GM04504 (cell line): ENCODE measurements around the gene PLEKHN1.

Experiments used
- DNase-seq: peaks from one replicate; pipeline ENCODE4 v3.0.0-alpha.2; 2012; ENCODE audit warnings: low read depth

The PLEKHN1 gene

DNA sequence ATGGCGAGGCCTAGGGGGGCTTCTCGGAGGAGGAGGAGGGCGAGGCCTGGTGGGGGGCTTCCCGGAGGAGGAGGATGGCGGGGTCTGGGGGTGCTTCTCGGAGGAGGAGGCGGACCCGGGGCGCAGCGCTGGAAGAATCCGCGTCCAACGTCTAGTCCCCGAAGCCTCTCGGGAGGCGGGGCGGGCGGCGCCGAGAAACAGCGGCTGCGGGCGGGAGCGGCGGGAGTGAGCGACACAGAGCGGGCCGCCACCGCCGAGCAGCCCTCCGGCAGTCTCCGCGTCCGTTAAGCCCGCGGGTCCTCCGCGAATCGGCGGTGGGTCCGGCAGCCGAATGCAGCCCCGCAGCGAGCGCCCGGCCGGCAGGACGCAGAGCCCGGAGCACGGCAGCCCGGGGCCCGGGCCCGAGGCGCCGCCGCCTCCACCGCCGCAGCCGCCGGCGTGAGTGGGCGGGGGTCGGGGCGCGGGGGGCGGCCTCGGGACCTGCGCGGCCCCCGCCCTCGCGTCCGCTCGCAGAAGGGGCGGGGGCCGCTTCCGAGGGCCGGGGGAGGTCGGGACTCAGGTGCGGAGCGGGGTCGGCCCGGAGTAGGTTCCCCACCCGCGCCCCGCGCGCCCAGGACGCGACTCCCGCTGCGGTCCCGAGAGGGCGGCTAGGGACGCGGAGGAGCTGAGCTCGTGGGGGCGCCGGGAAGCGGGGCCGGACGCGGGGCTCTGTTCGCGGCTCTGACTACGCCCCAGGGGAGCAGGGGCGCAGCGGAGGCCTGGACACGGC is 5.7 kb upstream of the PLEKHN1 start, which contains the start of gene KLHL17:
Gene KLHL17 (plus strand): TSS at position 222 of the 769 bp plus-strand sequence. CDS start 110 bp downstream, at position 332.
- DNase-seq, result no peak

DNA sequence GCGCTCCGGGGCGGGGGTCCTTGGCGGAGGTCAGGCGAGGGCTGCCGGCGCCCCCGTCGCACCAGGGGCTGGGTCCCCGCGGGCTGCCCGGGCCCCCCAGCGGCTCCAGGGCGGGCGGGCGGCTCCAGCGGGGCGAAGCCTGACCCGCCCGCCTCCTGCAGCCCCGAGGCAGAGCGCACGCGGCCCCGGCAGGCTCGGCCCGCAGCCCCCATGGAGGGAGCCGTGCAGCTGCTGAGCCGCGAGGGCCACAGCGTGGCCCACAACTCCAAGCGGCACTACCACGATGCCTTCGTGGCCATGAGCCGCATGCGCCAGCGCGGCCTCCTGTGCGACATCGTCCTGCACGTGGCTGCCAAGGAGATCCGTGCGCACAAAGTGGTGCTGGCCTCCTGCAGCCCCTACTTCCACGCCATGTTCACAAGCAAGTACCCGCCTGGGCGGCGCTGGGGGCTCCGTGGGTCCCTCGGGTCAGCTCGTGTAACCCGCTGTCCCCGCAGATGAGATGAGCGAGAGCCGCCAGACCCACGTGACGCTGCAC is 5.1 kb upstream of the PLEKHN1 start:
- DNase-seq, result no peak

DNA sequence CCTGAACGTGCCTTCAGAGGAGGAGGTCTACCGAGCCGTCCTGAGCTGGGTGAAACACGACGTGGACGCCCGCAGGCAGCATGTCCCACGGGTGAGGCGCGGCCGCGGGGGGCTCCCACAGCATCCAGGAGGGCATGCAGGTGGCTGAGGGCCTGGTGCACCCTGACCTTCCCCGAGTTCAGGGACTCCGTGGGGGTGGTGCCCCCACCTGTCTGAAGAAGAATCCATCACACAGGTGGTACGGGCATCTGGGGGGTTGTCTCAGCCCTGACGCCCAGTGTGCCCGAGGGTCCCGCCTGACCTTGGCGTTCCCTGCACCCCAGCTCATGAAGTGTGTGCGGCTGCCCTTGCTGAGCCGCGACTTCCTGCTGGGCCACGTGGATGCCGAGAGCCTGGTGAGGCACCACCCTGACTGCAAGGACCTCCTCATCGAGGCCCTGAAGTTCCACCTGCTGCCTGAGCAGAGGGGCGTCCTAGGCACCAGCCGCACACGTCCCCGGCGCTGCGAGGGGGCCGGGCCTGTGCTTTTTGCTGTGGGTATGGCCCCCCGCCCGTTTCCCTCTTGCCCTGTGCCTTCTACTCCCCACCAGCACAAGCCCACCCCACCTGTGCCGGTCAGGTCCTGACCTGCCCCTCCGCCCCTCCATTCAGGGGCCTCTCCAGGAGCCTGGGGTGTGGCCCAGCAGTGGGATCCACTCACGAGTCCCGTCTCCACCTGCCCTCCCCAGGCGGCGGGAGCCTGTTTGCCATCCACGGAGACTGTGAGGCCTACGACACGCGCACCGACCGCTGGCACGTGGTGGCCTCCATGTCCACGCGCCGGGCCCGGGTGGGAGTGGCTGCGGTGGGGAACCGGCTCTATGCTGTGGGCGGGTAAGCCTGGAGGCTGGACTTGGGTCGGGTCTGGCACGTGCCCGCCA is 3.6 kb upstream of the PLEKHN1 start:
- no peak for DNase-seq

DNA sequence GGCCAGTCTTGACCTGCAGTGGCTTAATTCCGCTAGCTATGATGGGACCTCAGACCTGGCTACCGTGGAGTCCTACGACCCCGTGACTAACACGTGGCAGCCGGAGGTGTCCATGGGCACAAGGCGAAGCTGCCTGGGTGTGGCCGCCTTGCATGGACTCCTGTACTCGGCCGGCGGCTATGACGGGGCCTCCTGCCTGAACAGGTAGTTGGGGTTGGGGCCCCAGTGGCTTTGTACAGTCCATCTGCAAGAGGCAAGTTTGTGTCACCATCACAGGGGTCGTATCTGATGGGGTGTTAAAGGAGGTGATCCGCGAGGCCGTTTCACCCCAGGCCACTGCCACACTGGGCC is 3.0 kb upstream of the PLEKHN1 start:
- DNase-seq, result no peak

DNA sequence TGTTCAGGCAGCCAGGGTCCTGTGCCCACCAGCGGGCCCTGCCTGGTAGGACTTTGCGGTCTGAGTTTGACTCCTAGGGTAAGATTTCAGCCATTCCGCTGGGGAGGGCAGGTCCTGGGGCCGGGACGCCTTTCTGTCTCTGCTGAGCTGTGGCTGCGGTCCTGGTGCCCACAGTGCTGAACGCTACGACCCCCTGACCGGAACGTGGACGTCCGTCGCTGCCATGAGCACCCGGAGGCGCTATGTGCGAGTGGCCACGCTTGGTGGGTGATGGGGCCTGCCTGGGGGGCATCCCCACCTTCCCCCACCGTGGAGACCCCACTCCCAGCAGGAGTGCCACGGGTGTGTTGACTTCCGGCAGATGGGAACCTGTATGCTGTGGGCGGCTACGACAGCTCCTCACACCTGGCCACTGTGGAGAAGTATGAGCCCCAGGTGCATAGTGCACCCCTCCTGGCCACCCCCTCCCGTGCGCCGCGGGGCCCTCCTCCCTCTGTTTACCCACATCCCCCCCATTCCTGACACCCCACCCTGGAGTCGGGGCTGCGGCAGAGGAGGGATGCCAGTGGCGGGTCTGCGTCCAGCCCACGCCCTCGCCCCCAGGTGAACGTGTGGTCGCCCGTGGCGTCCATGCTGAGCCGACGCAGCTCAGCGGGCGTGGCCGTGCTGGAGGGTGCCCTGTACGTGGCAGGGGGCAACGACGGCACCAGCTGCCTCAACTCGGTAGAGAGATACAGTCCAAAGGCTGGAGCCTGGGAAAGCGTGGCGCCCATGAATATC is 2.3 kb upstream of the PLEKHN1 start:
- no peak for DNase-seq

DNA sequence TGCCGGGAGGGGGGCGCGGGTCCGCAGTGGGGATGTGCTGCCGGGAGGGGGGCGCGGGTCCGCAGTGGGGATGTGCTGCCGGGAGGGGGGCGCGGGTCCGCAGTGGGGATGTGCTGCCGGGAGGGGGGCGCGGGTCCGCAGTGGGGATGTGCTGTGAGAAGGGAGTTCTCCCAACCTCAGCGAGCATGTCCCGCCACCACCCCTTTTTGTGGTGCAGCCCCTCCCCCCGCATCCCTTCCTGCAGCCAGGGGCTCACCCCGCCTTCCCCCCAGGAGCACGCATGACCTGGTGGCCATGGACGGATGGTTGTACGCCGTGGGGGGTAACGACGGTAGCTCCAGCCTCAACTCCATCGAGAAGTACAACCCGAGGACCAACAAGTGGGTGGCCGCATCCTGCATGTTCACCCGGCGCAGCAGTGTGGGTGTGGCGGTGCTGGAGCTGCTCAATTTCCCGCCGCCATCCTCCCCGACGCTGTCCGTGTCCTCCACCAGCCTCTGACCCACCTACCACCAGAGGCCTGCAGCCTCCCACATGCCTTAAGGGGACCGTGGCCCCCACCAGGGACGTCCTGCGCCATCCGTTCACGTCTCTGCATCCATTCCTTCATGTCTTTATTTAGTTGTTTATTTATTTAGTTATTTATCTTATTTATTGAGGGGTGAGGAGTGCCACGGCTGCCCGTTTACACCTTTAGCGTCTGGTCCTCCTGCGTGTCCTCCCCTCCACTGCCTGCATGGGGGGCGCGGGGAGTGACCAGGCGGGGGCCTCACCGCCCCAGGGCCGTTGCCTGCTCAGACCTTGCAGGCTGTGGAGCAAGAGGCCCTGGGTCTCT is 1.4 kb upstream of the PLEKHN1 start:
- DNase-seq, result no peak

DNA sequence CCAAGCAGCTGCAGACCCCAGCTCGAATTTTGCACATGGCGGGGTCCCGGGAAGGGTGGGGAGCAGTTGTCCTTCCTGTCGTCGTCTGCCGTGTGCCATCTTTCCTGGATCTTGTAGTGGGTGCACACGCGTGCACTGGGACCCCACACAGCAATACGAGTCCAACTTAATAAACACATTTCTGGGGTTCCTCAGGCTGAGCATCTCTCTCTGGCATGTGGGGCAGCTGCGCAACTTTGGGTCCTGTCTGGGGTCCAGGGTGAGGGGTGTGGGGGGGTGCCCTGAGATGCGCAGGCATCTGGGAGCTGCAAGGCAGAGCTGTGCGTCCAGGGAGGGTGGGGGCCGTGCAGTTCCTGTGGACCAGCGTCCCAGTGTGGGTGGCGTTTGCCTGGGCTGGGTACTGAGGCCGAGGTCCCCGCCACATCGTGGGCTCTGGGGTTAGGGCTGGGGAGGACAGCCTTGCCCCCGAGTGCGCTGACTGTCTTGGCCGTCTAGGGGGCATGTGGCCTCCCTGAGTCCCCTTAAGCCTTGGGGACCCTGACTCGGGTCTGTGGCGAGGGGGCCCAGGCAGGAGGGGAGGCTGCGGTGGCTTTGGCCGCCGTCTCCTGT is 652 bp upstream of the PLEKHN1 start:
- no peak for DNase-seq

DNA sequence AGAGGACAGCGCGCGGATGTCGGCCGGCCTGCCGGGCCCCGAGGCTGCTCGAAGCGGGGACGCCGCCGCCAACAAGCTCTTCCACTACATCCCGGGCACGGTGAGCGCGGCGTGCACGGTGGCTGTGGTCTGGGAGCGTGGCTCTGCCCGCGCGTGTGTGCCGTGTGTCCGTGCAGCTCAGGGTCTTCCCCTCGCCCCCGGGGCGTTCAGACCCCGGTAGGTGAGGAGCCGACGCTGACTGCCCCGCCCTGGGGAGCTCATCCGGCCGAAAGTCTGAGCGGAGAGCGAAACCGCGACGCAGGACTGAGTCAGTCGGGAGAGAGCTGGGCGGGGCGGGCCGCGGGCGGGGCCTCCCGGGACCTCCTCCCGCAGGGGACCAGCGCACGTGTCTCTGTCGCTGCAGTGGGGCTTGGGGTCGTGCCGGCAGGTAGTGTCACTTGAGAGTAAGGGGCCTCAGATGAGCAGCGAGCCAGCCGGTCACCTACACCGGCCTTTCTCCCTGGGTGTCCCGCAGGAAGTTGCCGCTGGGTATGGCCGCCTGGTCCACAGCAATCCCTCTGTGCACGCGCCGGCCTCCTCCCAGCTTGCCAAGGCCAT is 520 bp downstream of the PLEKHN1 start:
- DNase-seq, result peak; percentile 44

DNA sequence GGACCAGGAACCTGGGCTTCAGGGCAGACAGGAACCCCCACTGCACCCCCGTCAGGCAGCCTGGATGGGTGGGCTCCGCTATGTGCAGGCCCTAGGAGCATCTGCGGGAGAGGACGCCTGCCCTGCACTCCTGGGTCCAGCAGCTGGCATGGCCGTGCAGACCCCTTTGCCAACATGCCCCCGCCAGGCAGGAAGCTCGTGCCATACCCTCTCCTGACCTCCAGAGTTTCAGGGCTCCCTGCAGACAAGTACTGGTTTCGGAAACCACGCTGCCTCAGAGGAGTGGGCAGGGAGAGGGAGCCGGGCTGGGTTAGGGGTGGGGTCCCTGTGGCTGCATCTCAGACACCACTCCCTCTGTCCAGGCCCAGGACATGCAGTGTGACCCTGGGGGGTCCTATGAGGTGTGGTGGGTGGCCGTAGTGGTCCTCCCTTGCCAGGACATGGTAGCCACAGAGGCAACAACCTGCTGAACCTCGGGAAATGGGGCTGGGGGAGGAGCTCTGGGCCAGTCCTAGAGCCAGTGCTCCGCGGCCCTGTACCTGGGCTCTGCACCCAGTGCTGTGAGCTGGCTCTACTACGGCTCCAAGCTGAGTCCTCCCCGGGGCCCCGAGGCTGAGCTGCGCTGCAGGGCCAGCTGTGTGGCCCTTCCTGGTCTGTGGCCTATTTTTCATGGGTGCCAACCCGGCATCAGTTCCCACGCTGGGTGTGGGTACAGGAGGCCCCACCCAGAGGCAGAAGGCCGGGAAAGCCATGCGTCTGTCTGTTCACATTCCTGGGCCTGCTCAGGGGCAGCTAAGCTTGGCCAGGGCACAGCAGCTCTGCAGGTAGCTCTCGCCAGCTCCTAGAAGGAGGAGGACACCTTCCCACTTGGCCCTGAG is 1.4 kb downstream of the PLEKHN1 start:
- DNase-seq, result no peak

DNA sequence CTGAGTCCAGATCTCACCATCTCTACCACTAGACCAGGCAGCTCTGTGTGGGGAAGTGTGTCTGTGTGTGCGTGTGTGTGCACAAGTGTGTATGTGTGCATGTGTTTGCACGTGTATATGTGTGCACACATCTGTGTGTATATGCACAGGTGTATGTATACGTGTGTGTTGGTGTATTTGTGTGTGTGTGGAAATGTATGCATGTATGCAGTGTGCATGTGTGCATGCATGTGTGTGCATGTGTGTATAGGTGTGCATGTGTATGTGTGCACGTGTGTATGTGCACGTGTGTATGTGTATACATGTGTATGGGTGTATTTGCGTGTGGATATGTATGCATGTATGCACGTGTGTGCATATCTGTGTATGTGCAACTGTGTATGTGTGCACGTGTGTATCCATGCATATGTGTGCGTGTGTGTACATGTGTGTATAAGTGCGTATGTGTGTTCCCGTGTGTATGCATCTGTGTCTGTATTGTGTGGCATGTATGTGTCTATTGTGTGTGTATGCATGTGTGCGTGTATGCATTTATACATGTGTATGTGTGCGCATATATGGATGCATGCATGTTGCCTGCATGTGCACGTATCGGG is 3.1 kb downstream of the PLEKHN1 start:
- DNase-seq, result no peak

DNA sequence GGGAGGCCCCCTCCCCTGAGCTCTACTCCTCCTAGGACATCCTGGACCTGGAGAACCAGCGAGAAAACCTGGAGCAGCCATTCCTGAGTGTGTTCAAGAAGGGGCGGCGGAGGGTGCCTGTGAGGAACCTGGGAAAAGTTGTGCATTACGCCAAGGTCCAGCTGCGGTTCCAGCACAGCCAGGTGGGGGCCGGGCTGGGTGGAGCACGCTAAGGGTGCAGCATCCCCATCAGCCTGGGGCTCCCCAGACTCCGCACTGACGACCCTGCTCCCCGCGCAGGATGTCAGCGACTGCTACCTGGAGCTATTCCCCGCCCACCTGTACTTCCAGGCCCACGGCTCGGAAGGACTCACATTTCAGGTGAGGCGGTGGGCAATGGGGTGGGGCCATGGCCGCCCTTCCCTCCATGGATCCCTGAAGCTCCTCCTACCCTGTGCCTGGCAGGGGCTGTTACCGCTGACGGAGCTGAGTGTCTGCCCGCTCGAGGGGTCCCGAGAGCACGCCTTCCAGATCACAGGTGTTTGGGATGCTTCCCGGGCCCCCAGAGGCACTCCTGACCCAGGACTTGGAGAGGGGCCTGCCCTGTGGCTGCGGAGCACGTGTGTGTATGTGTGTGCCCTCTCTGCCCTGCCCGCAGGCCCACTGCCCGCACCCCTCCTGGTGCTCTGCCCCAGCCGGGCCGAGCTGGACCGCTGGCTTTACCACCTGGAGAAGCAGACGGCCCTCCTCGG is 4.1 kb downstream of the PLEKHN1 start:
- DNase-seq, result no peak

DNA sequence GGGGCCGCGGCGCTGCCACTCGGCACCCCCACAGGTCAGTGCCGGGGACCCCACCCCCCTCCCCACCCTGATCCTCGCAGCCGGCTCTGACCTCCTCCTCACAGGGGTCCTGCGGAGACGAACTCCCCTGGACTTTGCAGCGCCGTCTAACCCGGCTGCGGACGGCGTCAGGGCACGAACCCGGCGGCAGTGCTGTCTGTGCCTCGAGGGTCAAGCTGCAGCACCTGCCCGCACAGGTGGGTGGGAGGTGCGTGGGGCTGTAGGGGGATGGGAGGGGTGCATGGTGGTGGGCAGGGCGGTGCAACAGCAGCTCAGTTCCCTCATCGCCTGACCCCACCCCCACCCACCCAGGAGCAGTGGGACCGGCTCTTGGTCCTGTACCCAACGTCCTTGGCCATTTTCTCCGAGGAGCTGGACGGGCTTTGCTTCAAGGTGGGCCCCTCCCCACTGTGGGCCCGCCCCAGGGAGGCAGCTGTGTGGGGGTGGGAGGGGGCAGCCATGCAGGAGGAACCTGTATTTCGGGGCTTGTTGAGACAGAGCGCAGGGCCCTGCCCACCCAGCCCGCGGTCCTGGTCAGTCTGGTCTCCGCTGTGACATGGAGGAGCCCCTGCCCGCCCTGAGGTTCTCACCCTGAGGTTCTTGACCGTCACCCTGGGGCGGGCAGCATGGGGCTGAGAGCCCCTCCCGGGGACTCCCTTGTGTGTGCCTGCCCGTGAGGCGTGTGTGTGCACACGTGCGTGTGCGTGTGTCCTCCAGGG is 4.9 kb downstream of the PLEKHN1 start:
- no peak for DNase-seq

DNA sequence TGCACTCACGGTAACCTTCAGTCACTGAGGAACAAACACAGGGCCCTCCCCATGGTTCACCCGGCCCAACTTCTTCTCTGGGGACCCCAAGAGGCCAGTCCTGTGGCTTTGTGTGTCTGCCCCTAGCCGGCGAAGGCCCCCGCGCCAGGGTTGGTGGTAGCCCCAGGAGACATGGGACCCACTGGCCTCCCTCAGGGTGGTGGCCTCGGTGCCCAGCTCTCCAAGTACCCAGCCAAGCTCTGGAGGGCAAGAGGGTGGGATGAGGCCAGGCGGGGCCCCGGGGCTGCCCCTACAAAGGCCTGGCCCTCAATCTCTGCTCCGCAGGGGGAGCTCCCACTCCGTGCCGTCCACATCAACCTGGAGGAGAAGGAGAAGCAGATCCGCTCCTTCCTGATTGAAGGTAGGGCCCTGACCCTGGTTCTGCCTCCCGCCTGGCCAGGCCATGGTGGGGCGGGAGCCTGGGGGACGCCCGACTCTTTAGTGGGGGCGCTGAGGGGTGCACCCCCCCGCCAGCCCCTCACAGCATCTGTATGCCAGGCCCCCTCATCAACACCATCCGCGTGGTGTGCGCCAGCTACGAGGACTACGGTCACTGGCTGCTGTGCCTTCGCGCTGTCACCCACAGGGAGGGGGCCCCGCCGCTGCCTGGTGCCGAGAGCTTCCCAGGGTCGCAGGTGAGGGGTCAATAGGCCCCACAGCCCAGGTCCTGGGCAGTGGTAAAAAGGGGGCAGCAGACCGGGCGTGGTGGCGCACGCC is 5.6 kb downstream of the PLEKHN1 start:
- DNase-seq, result no peak

DNA sequence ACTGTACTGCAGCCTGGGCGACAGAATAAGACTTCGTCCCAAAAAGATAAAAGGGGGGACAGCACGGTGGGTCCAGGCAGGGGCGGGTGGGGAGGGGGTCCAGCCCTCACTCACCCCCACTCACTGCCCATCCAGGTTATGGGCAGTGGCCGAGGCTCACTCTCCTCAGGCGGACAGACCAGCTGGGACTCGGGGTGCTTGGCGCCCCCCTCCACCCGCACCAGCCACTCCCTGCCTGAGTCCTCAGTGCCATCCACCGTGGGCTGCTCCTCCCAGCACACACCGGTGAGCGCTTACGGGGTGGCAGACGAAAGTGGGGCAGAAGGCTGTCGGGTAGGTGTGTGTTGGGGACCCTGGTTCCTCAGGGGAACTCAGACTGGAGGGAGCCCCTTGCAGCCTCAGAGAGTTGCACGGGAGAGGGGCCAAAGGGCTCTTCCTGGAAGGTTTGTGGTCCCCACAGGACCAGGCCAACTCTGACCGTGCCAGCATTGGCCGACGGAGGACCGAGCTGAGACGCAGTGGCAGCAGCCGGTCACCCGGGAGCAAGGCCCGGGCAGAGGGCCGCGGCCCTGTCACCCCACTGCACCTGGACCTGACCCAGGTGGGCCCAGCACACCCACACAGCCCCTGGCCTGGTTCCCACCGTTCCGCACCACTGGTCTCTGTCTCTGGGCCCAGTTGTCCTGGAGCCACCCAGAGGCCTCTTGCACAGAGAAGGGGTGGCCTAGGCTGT is 6.6 kb downstream of the PLEKHN1 start:
- no peak for DNase-seq

DNA sequence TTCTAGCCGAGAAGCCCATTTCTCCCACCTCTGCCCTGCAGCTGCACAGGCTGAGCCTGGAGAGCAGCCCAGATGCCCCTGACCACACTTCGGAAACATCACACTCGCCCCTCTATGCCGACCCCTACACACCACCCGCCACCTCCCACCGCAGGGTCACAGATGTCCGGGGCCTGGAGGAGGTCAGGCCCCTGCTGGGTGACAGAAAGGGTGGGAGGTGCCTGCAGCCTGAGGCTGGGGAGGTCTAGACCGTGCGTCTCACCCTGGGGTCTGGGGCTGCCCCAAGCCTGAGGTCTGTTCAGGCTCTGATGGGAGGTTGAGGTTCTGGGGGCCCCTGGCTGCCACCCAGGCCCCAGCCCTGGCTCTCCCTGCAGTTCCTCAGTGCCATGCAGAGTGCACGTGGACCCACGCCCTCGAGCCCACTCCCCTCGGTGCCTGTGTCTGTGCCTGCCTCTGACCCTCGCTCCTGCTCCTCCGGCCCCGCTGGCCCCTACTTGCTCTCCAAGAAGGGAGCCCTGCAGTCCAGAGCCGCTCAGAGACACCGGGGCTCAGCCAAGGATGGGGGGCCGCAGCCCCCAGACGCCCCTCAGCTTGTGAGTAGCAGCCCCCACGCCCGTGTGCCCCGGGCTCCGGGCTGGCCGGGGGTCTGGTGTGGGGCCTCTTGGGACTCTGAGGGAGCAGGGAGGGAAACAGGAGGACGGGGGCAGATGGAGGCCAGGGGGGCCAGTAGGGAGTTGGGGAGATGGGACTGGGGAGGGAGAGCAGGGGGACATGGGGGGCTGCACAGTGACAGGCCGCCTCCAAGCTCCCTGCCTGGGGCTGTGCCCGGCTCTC is 7.4 kb downstream of the PLEKHN1 start:
- no peak for DNase-seq
